Myometrial cell (primary cell): ENCODE data around the gene GNL1. TPM values are rescaled to one million over a fixed set of nuclear protein-coding genes. Genes with fewer than 3 reads are reported as not detected.

Experiments used
- total RNA-seq: library from RNA; depleted of rRNA; stranded (reverse); fragments of >200 nt; gene quantifications from 2 replicates; pipeline ENCODE4 v1.2.3, GENCODE V29; 2015

The GNL1 gene, protein sequence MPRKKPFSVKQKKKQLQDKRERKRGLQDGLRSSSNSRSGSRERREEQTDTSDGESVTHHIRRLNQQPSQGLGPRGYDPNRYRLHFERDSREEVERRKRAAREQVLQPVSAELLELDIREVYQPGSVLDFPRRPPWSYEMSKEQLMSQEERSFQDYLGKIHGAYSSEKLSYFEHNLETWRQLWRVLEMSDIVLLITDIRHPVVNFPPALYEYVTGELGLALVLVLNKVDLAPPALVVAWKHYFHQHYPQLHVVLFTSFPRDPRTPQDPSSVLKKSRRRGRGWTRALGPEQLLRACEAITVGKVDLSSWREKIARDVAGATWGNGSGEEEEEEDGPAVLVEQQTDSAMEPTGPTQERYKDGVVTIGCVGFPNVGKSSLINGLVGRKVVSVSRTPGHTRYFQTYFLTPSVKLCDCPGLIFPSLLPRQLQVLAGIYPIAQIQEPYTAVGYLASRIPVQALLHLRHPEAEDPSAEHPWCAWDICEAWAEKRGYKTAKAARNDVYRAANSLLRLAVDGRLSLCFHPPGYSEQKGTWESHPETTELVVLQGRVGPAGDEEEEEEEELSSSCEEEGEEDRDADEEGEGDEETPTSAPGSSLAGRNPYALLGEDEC
- total RNA-seq: 49.1 and 70.9 TPM in 2 replicates

GRCh38 chr6:30556066-30556905 lies at the start of gene GNL1:
Gene GNL1, minus strand, starts transcription at chr6:30556489. Its CDS starts 286 bp downstream, at chr6:30556203.

DNA sequence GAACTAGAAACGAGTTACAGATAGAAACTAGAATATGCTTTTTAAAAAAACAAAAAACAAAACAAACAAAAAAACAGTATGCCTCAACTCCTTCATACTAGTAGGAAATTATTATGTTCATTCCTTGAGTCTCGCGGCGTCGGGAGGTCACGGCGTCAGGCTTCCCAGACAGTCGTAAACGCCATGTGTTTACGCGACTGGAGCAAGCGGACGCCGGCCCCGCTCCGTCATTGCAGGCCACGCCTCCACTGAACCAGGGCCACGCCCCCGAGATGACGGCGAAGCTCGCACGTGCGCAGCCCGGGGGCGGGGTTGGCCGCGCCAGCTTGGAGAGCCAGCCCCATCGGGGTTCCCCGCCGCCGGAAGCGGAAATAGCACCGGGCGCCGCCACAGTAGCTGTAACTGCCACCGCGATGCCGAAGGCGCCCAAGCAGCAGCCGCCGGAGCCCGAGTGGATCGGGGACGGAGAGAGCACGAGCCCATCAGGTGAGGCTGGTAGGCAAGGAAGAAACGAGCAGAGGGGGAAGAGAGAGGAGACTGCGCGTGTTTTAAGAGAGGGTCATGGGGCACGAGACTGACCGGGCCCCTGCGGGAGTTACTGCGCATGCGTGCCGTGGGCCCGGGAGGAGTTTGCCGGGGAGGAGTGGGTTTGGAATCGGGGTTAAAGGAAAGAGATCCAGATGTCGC lies 14.9 kb upstream of the GNL1 start, which contains the start of gene ABCF1:
Gene ABCF1, plus strand, starts transcription at position 368 of the 687 bp plus-strand sequence. Its CDS starts 46 bp downstream, at position 414.

GRCh38 chr6:30556906-30557682 lies 805 bp upstream of the GNL1 start, which contains the start of gene PRR3:
Gene PRR3, plus strand, starts transcription at chr6:30557295. Its CDS starts 50 bp downstream, at chr6:30557345.

Other genes with a start within 250 kb of the GNL1 start
- 11.2 and 19.5 TPM in 2 replicates for gene TRIM39, start 229.6 kb downstream of the GNL1 start, total RNA-seq
- gene RPP21, start 211.3 kb downstream of the GNL1 start, total RNA-seq: 33.7 and 60.1 TPM in 2 replicates
- 231 and 235 TPM in 2 replicates for gene HLA-E, start 67.0 kb downstream of the GNL1 start, total RNA-seq
- 5.7 and 7.5 TPM in 2 replicates for gene PRR3, start 806 bp upstream of the GNL1 start, total RNA-seq
- gene ABCF1, start 15.0 kb upstream of the GNL1 start, total RNA-seq: 22.5 and 32.6 TPM in 2 replicates
- gene PPP1R10, start 60.8 kb upstream of the GNL1 start, total RNA-seq: 21.6 and 25.9 TPM in 2 replicates
- gene MRPS18B, start 61.4 kb upstream of the GNL1 start, total RNA-seq: 63.1 and 85.9 TPM in 2 replicates
- 4.3 TPM in 2 replicates for gene ATAT1, start 70.4 kb upstream of the GNL1 start, total RNA-seq
- 4.3 and 5.2 TPM in 2 replicates for gene C6orf136, start 90.6 kb upstream of the GNL1 start, total RNA-seq
- gene DHX16, start 116.5 kb upstream of the GNL1 start, total RNA-seq: 27.4 and 34.2 TPM in 2 replicates
- 42.7 and 51.6 TPM in 2 replicates for gene PPP1R18, start 130.2 kb upstream of the GNL1 start, total RNA-seq
- 7.2 and 10.3 TPM in 2 replicates for gene NRM, start 134.5 kb upstream of the GNL1 start, total RNA-seq
- gene MDC1, start 160.8 kb upstream of the GNL1 start, total RNA-seq: 5.1 and 16.4 TPM in 2 replicates
- gene TUBB, start 163.9 kb upstream of the GNL1 start, total RNA-seq: 1,612 and 1,663 TPM in 2 replicates
- 209 and 234 TPM in 2 replicates for gene FLOT1, start 186.2 kb upstream of the GNL1 start, total RNA-seq
- 45.0 and 49.6 TPM in 2 replicates for gene IER3, start 188.1 kb upstream of the GNL1 start, total RNA-seq